IMR-90 (cell line): ENCODE results near the gene RXYLT1. TPM values are rescaled to one million over a fixed set of nuclear protein-coding genes. Genes with fewer than 3 reads are reported as not detected.

Source experiments
- ATAC-seq: fragments of 200-7000 bp; cut with Tn5 transposase; 2 replicates; pipeline ENCODE4 v1.9.1; 2020; ENCODE audit warnings: low read depth, mild to moderate bottlenecking, moderate library complexity
- BruUV-seq: library from RNA; stranded (reverse); fragments of 400-500 nt; replicated peaks from 2 replicates; lab custom pipeline; 2021; lab: Mats Ljungman, UMichigan
- CTCF ChIA-PET: fragments of 300-600 bp; formaldehyde crosslinking; extraction: SDS; loops from one replicate; lab custom pipeline; 2021; ENCODE audit warnings: antibody characterized with exemption; lab: Yijun Ruan, JAX
- POLR2A ChIA-PET: fragments of 300-600 bp; sonication (Branson Sonifier 250); formaldehyde crosslinking; loops from one replicate; lab custom pipeline; 2022; ENCODE audit warnings: antibody characterized with exemption; ENCODE audit not compliant: unreplicated experiment; lab: Charles Lee
- DNase-seq: peaks from one replicate; pipeline ENCODE4 v3.0.0; 2013
- H2AFZ ChIP-seq: replicated peaks from 2 replicates; pipeline ENCODE3; 2013; ENCODE audit warnings: low read length, mild to moderate bottlenecking; ENCODE audit not compliant: poor library complexity
- H2AK5ac ChIP-seq: 2 replicates; pipeline ENCODE4 v1.6.1; 2013; ENCODE audit warnings: low read depth, low read length, inconsistent platforms
- H2AK9ac ChIP-seq: replicated peaks from 2 replicates; pipeline ENCODE3; 2013; ENCODE audit warnings: mild to moderate bottlenecking, low read depth, low read length, moderate library complexity; ENCODE audit not compliant: poor library complexity
- H2BK120ac ChIP-seq: 2 replicates; pipeline ENCODE4 v1.6.1; 2013; ENCODE audit warnings: low read depth, low read length, inconsistent platforms
- H2BK15ac ChIP-seq: 3 replicates; pipeline ENCODE4 v1.6.1; 2013; ENCODE audit warnings: low read depth, low read length, inconsistent platforms
- H2BK20ac ChIP-seq: 2 replicates; pipeline ENCODE4 v1.6.1; 2013; ENCODE audit warnings: low read depth, mild to moderate bottlenecking, inconsistent platforms, low read length, moderate library complexity
- H2BK5ac ChIP-seq: 2 replicates; pipeline ENCODE4 v1.6.1; 2013; ENCODE audit warnings: mild to moderate bottlenecking, low read depth, low read length, inconsistent platforms; ENCODE audit not compliant: poor library complexity, severe bottlenecking
- H3K14ac ChIP-seq: replicated peaks from 2 replicates; pipeline ENCODE4 v1.6.1; 2013; ENCODE audit warnings: low read depth, low read length, inconsistent platforms
- H3K18ac ChIP-seq: 2 replicates; pipeline ENCODE4 v1.6.1; 2013; ENCODE audit warnings: low read depth, low read length, control low read depth
- H3K23ac ChIP-seq: 2 replicates; pipeline ENCODE4 v1.6.1; 2013; ENCODE audit warnings: low read depth, low read length, inconsistent platforms
- H3K27ac ChIP-seq: 2 replicates; pipeline ENCODE4 v1.5.1; 2013; ENCODE audit warnings: mild to moderate bottlenecking, control low read depth, low read length; ENCODE audit not compliant: insufficient read depth
- H3K27me3 ChIP-seq: 2 replicates; pipeline ENCODE4 v1.6.1; 2013; ENCODE audit warnings: low read length; ENCODE audit not compliant: control insufficient read depth, insufficient read depth
- H3K36me3 ChIP-seq: 2 replicates; pipeline ENCODE4 v1.6.1; 2013; ENCODE audit warnings: low read length, mixed read lengths; ENCODE audit not compliant: control insufficient read depth, insufficient read depth
- H3K4ac ChIP-seq: 2 replicates; pipeline ENCODE4 v1.6.1; 2013; ENCODE audit warnings: low read depth, low read length, inconsistent platforms
- H3K4me1 ChIP-seq: 2 replicates; pipeline ENCODE4 v1.6.1; 2013; ENCODE audit warnings: low read length, mixed read lengths; ENCODE audit not compliant: control insufficient read depth, insufficient read depth
- H3K4me2 ChIP-seq: 2 replicates; pipeline ENCODE4 v1.6.1; 2013; ENCODE audit warnings: low read depth, mild to moderate bottlenecking, control low read depth, low read length, moderate library complexity
- H3K4me3 ChIP-seq: 2 replicates; pipeline ENCODE4 v1.5.1; 2013; ENCODE audit warnings: low read depth, mild to moderate bottlenecking, control low read depth, low read length, moderate library complexity; ENCODE audit not compliant: insufficient read depth
- H3K56ac ChIP-seq: 2 replicates; pipeline ENCODE4 v1.6.1; 2013; ENCODE audit warnings: low read length, inconsistent platforms; ENCODE audit not compliant: insufficient read depth; ENCODE audit errors: extremely low read depth
- H3K79me1 ChIP-seq, 2 experiments: 2 replicates each; pipeline ENCODE4 v1.6.1; 2013; ENCODE audit warnings: low read length in 2 of 2, inconsistent platforms in 1 of 2, low read depth in 1 of 2
- H3K9ac ChIP-seq: 2 replicates; pipeline ENCODE4 v1.6.1; 2013; ENCODE audit warnings: low read depth, low read length, control low read depth
- H3K9me1 ChIP-seq: 2 replicates; pipeline ENCODE4 v1.6.1; 2013; ENCODE audit warnings: low read length, inconsistent platforms; ENCODE audit not compliant: insufficient read depth
- H3K9me3 ChIP-seq: 2 replicates; pipeline ENCODE4 v1.6.1; 2013; ENCODE audit warnings: low read length; ENCODE audit not compliant: control insufficient read depth, insufficient read depth
- H4K20me1 ChIP-seq: 2 replicates; pipeline ENCODE4 v1.6.1; 2013; ENCODE audit warnings: low read length, inconsistent platforms; ENCODE audit not compliant: insufficient read depth
- H4K5ac ChIP-seq: 2 replicates; pipeline ENCODE4 v1.6.1; 2013; ENCODE audit warnings: mild to moderate bottlenecking, low read depth, low read length, control low read depth
- H4K8ac ChIP-seq, 2 experiments: 2 replicates each; pipeline ENCODE4 v1.6.1; 2013; ENCODE audit warnings: low read depth in 2 of 2, low read length in 2 of 2, control low read depth in 1 of 2, inconsistent platforms in 1 of 2
- H4K91ac ChIP-seq: 2 replicates; pipeline ENCODE4 v1.6.1; 2013; ENCODE audit warnings: low read depth, low read length, inconsistent platforms; ENCODE audit not compliant: insufficient read depth
- BHLHE40 ChIP-seq: fragments of 150-350 bp; IDR thresholded peaks from 2 replicates; pipeline ENCODE4 v1.6.1; 2016; ENCODE audit warnings: mild to moderate bottlenecking, low read depth, low read length
- CEBPB ChIP-seq: IDR thresholded peaks from 2 replicates; pipeline ENCODE4 v1.6.1; 2012; ENCODE audit warnings: low read depth, low read length, improper control_type of control experiment
- CHD1 ChIP-seq: IDR thresholded peaks from 2 replicates; pipeline ENCODE4 v1.6.1; 2012; ENCODE audit warnings: low read depth, low read length, improper control_type of control experiment
- CTCF ChIP-seq: conservative IDR thresholded peaks from 2 replicates; pipeline ENCODE4 v1.5.1; 2012; ENCODE audit warnings: mild to moderate bottlenecking, low read depth, low read length, improper control_type of control experiment
- FOS ChIP-seq: fragments of 150-350 bp; IDR thresholded peaks from 2 replicates; pipeline ENCODE4 v1.6.1; 2016; ENCODE audit warnings: low read depth, low read length
- MAFK ChIP-seq: IDR thresholded peaks from 2 replicates; pipeline ENCODE4 v1.6.1; 2012; ENCODE audit warnings: low read depth, low read length, improper control_type of control experiment
- MXI1 ChIP-seq: IDR thresholded peaks from 2 replicates; pipeline ENCODE4 v1.6.1; 2012; ENCODE audit warnings: low read depth, mild to moderate bottlenecking, low read length, moderate library complexity, borderline replicate concordance
- NFE2L2 ChIP-seq: fragments of 150-350 bp; IDR thresholded peaks from 2 replicates; pipeline ENCODE4 v1.6.1; 2016; ENCODE audit warnings: low read depth, mild to moderate bottlenecking, low read length
- POLR2A ChIP-seq: IDR thresholded peaks from 2 replicates; pipeline ENCODE4 v1.6.1; 2012; ENCODE audit warnings: mild to moderate bottlenecking, low read depth, low read length
- RAD21 ChIP-seq: IDR thresholded peaks from 2 replicates; pipeline ENCODE4 v1.6.1; 2012; ENCODE audit warnings: low read length, improper control_type of control experiment
- RCOR1 ChIP-seq: IDR thresholded peaks from 2 replicates; pipeline ENCODE4 v1.6.1; 2012; ENCODE audit warnings: mild to moderate bottlenecking, low read length, improper control_type of control experiment; ENCODE audit not compliant: insufficient replicate concordance
- RFX5 ChIP-seq: IDR thresholded peaks from 2 replicates; pipeline ENCODE4 v1.8.0; 2012; ENCODE audit warnings: low read depth, mild to moderate bottlenecking, low read length, moderate library complexity
- SMC3 ChIP-seq: fragments of 150-350 bp; IDR thresholded peaks from 2 replicates; pipeline ENCODE4 v1.6.1; 2016; ENCODE audit warnings: low read depth, mild to moderate bottlenecking, antibody characterized with exemption, low read length, moderate library complexity
- WGBS, 2 experiments: methylation state at CpG; one replicate each; pipeline versions ENCODE4 v1.1.5 to v1.1.7; 2013; ENCODE audit warnings: missing lambda C conversion rate in 2 of 2; ENCODE audit not compliant: insufficient read length in 1 of 2; ENCODE audit errors: extremely low coverage in 2 of 2; 5-methylcytosine and 5-hydroxymethylcytosine counted together
- dilution Hi-C: fragments of 300-500 bp; cut with HindIII; formaldehyde crosslinking; loops from one replicate; pipeline ENCODE4 v1.14.3; 2018; ENCODE audit warnings: low sequenced_read_pairs; ENCODE audit not compliant: unreplicated experiment
- in situ Hi-C: fragments of 300-500 bp; cut with MboI; formaldehyde crosslinking; loops from 3 replicates; pipeline ENCODE4 v1.14.3; 2019; ENCODE audit warnings: low sequenced_read_pairs, inconsistent platforms, mixed read lengths
- intact Hi-C: fragments of 100-400 bp; cut with micrococcal nuclease; formaldehyde crosslinking; loops from 2 replicates; pipeline ENCODE4 v1.10.0; 2022
- polyA plus RNA-seq, 3 experiments: library from polyadenylated mRNA; depleted of rRNA; stranded (reverse); fragments of >200 nt; gene quantifications; 2 replicates each; pipeline ENCODE4 v1.2.3, GENCODE V29; 2012; ENCODE audit warnings: low replicate concordance in 1 of 3
- total RNA-seq: library from RNA; depleted of rRNA; stranded (reverse); fragments of >200 nt; gene quantifications from 2 replicates; pipeline ENCODE4 v1.2.3, GENCODE V29; 2012
- TF ChIP-seq, protein P1 (sequence below): fragments of 150-350 bp; IDR thresholded peaks from 2 replicates; pipeline ENCODE4 v1.6.1; 2017; ENCODE audit warnings: mild to moderate bottlenecking, antibody characterized with exemption, low read length, low read depth
- TF ChIP-seq, protein P2 (sequence below): fragments of 150-350 bp; IDR thresholded peaks from 2 replicates; pipeline ENCODE4 v1.6.1; 2016; ENCODE audit warnings: low read depth, mild to moderate bottlenecking, low read length, moderate library complexity, borderline replicate concordance

The RXYLT1 gene
- total and polyA plus RNA-seq, 2 of the 4 experiments (the other 2 are of a cell fraction), result 9.0 to 9.5 TPM

GRCh38 chr12:63836936-63837335 is 57.2 kb downstream of the RXYLT1 start:
- in situ Hi-C loops, result no loop called here
- Histone ChIP-seq H3K4me2 (no peak overlapping the region), H4K91ac (no peak overlapping the region), H3K23ac (no peak overlapping the region), H3K4me1 (no peaks in the 10 kb centered on the region), H4K20me1 (no peaks in the 10 kb centered on the region), H3K56ac (no peak overlapping the region), H2AK9ac (no peak overlapping the region), H2AK5ac (no peak overlapping the region), H3K79me1 (no peaks in the 10 kb centered on the region), H3K27ac (no peak overlapping the region), H3K18ac (no peak overlapping the region), H3K9me3 (no peaks in the 10 kb centered on the region), H4K5ac (no peak overlapping the region), H3K14ac (no peak overlapping the region), H4K8ac (no peak overlapping the region), H3K9me1 (no peaks in the 10 kb centered on the region), H2BK20ac (no peak overlapping the region), H3K36me3 (no peaks in the 10 kb centered on the region), H3K9ac (no peak overlapping the region), H2BK5ac (no peak overlapping the region), H2BK120ac (no peak overlapping the region), H3K4me3 (no peak overlapping the region), H2AFZ (no peak overlapping the region), H3K27me3 (no peaks in the 10 kb centered on the region), H3K4ac (no peak overlapping the region), H2BK15ac (no peak overlapping the region)
- POLR2A ChIA-PET, result no interaction called here
- dilution Hi-C loops, result loop anchor here (25.0 kb wide), 1 partner anchor 425 kb away; no protein-coding TSS in a partner anchor
- no TSS peak for BruUV-seq
- DNase-seq (no peak), ATAC-seq (no peak)
- no CpG with 5 or more reads among the region's 3 CpGs for WGBS, 2 experiments
- CTCF ChIA-PET, result interaction anchor here (0.7 to 1.5 kb wide), 2 partner anchors 10 to 345 kb away, joined by 3 to 5 read pairs; no protein-coding TSS in a partner anchor
- TF ChIP-seq BHLHE40, result no peak
- TF ChIP-seq NFE2L2, result no peak
- no peak for TF ChIP-seq POLR2A
- TF ChIP-seq, protein P1, sequence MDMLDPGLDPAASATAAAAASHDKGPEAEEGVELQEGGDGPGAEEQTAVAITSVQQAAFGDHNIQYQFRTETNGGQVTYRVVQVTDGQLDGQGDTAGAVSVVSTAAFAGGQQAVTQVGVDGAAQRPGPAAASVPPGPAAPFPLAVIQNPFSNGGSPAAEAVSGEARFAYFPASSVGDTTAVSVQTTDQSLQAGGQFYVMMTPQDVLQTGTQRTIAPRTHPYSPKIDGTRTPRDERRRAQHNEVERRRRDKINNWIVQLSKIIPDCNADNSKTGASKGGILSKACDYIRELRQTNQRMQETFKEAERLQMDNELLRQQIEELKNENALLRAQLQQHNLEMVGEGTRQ, result no peak
- no peak for TF ChIP-seq RCOR1
- TF ChIP-seq CHD1, result no peak
- TF ChIP-seq RAD21, result no peak
- TF ChIP-seq SMC3, result no peak
- no peak for TF ChIP-seq MAFK
- TF ChIP-seq, protein P2, sequence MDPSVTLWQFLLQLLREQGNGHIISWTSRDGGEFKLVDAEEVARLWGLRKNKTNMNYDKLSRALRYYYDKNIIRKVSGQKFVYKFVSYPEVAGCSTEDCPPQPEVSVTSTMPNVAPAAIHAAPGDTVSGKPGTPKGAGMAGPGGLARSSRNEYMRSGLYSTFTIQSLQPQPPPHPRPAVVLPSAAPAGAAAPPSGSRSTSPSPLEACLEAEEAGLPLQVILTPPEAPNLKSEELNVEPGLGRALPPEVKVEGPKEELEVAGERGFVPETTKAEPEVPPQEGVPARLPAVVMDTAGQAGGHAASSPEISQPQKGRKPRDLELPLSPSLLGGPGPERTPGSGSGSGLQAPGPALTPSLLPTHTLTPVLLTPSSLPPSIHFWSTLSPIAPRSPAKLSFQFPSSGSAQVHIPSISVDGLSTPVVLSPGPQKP, result no peak
- TF ChIP-seq CTCF, result no peak
- TF ChIP-seq MXI1, result no peak
- no peak for TF ChIP-seq RFX5
- no peak for TF ChIP-seq CEBPB
- TF ChIP-seq FOS, result no peak
- intact Hi-C loops, result no loop called here
